ENCODE measurements around the gene OR4K13.

GRCh38 chr14:20002319-20002718, 33.5 kb downstream of the OR4K13 start:
- no peak for TF ChIP-seq CTCF (IDR thresholded peaks at IDR 0.05)
- TF ChIP-seq POLR2A (IDR thresholded peaks at IDR 0.05), result no peak
- no peak for TF ChIP-seq POLR2AphosphoS5 (IDR thresholded peaks at IDR 0.05; ENCODE audit: insufficient read depth in 1 of 2, low read depth in 1 of 2)

Data from vagina (tissue), 2 donors.